Prostate gland (tissue), 2 donors: ENCODE data around the gene TLR6.

Experiments used
- POLR2A ChIP-seq: fragments of 450-650 bp; IDR thresholded peaks from one replicate; pipeline ENCODE4 v1.6.1; 2016; ENCODE audit warnings: antibody characterized with exemption, mild to moderate bottlenecking
- POLR2AphosphoS5 ChIP-seq: sonication (generic); formaldehyde crosslinking; IDR thresholded peaks from one replicate; pipeline ENCODE4 v1.6.1; 2017; ENCODE audit warnings: antibody characterized with exemption
- TF ChIP-seq, protein P1 (sequence below), 4 experiments: fragments of 200-600 bp in 2 of 4; fragments of 450-650 bp in 2 of 4; sonication (generic) in 2 of 4; IDR thresholded peaks; 1 replicate in 3 of 4; 2 replicates in 1 of 4; pipeline ENCODE4 v1.5.1; 2016 to 2019; ENCODE audit warnings: antibody characterized with exemption in 4 of 4, mild to moderate bottlenecking in 2 of 4, moderate library complexity in 2 of 4

DNA sequence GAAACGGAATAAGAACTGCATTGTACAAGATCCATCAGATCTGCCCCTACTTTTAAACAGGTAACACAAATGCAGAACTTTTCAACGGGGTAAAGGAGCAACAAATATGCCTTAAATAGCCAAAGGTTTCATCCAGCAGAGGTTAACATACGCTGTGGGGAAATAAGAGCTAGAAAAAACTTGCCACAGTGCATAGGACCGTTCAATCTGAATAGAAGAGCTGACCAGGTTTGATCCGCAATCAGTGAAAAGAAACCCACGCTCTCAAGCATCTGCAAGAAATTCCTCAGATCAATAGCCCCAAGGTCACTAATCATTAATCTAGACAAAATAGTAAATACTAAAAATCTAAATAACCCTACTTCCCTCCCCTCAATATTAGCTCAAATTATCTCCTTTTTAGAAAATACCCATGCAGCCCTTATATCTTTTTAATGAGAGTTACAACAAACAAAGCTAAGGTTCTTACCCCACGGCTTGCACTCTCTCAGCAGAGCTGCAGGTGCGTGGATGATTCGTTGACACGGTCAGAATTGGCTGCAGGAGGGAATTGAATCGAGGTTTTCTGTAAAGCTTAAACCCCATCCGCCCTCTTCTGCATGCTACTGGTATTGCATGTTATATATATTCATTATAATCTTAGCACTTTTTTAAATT, 74.0 kb downstream of the TLR6 start, which contains the start of gene TLR10:
- TF ChIP-seq, protein P1, sequence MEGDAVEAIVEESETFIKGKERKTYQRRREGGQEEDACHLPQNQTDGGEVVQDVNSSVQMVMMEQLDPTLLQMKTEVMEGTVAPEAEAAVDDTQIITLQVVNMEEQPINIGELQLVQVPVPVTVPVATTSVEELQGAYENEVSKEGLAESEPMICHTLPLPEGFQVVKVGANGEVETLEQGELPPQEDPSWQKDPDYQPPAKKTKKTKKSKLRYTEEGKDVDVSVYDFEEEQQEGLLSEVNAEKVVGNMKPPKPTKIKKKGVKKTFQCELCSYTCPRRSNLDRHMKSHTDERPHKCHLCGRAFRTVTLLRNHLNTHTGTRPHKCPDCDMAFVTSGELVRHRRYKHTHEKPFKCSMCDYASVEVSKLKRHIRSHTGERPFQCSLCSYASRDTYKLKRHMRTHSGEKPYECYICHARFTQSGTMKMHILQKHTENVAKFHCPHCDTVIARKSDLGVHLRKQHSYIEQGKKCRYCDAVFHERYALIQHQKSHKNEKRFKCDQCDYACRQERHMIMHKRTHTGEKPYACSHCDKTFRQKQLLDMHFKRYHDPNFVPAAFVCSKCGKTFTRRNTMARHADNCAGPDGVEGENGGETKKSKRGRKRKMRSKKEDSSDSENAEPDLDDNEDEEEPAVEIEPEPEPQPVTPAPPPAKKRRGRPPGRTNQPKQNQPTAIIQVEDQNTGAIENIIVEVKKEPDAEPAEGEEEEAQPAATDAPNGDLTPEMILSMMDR (IDR thresholded peaks at IDR 0.05), result peak; percentile 53 to 76 (median 58)
- no peak for TF ChIP-seq POLR2AphosphoS5
- no peak for TF ChIP-seq POLR2A
